Small intestine (tissue), 7 donors: Measurements from ENCODE around the gene LILRA1. TPM values are rescaled to one million over a fixed set of nuclear protein-coding genes. Genes with fewer than 3 reads are reported as not detected.
"Not testable (repeated sequence)": the region's sequence is repeated elsewhere in the genome, so short reads cannot be mapped to it uniquely, and the experiment has no call there.

Source experiments
- DNase-seq, 2 donors: peaks; one replicate each; pipeline versions ENCODE4 v3.0.0 to v3.0.0-alpha.2; 2013
- FAIRE-seq: peaks from 2 replicates; lab custom pipeline; 2012; peaks lifted over from hg19 to GRCh38; lab: Jason Lieb, UNC
- H3K27ac ChIP-seq, 3 donors: one replicate each; pipeline ENCODE4 v1.5.1; 2013; ENCODE audit warnings: low read length in 2 of 3, mild to moderate bottlenecking in 2 of 3, control low read depth in 1 of 3, inconsistent platforms in 1 of 3, low read depth in 1 of 3, moderate library complexity in 1 of 3
- H3K27me3 ChIP-seq, 3 donors: one replicate each; pipeline ENCODE4 v1.6.1; 2013; ENCODE audit warnings: low read length in 3 of 3, inconsistent platforms in 1 of 3; ENCODE audit not compliant: control insufficient read depth in 3 of 3, insufficient read depth in 3 of 3
- H3K36me3 ChIP-seq, 3 donors: one replicate each; pipeline ENCODE4 v1.6.1; 2013; ENCODE audit warnings: low read length in 3 of 3, inconsistent platforms in 1 of 3, low read depth in 1 of 3, mild to moderate bottlenecking in 1 of 3, moderate library complexity in 1 of 3; ENCODE audit not compliant: control insufficient read depth in 3 of 3, insufficient read depth in 2 of 3
- H3K4me1 ChIP-seq, 3 donors: one replicate each; pipeline ENCODE4 v1.6.1; 2013; ENCODE audit warnings: low read length in 2 of 3, inconsistent platforms in 1 of 3, low read depth in 1 of 3, mild to moderate bottlenecking in 1 of 3, moderate library complexity in 1 of 3; ENCODE audit not compliant: control insufficient read depth in 3 of 3, insufficient read depth in 2 of 3
- H3K4me3 ChIP-seq, 3 donors: one replicate each; pipeline ENCODE4 v1.5.1; 2013; ENCODE audit warnings: low read length in 3 of 3, control low read depth in 1 of 3, inconsistent platforms in 1 of 3, low read depth in 1 of 3, mild to moderate bottlenecking in 1 of 3, moderate library complexity in 1 of 3
- H3K9me3 ChIP-seq, 2 donors: one replicate each; pipeline ENCODE4 v1.6.1; 2013; ENCODE audit warnings: low read depth in 1 of 2, low read length in 1 of 2; ENCODE audit not compliant: control insufficient read depth in 2 of 2, insufficient read depth in 1 of 2
- WGBS, 3 donors: extraction: QIAGEN DNeasy Blood & Tissue Kit; methylation state at CpG; one replicate each; pipeline ENCODE4 v1.1.7; 2013; 5-methylcytosine and 5-hydroxymethylcytosine counted together
- polyA plus RNA-seq, 4 donors: library from polyadenylated mRNA; stranded (reverse) in 3 of 4; unstranded in 1 of 4; fragments of 200-250 nt in 3 of 4; fragments of 120-200 nt in 1 of 4; gene quantifications; one replicate each; pipeline versions ENCODE4 v1.2.1 to v1.2.3, GENCODE V29; 2013
- donor health status: healthy with polysubstance abuse.
- donor health status: control.
- donor health status: control.
- donor health status: Bipolar disorder and iron deficiency.
- donor health status: healthy.

The LILRA1 gene
- polyA plus RNA-seq, 4 donors: 0.22 to 0.61 (median 0.42) TPM

DNA sequence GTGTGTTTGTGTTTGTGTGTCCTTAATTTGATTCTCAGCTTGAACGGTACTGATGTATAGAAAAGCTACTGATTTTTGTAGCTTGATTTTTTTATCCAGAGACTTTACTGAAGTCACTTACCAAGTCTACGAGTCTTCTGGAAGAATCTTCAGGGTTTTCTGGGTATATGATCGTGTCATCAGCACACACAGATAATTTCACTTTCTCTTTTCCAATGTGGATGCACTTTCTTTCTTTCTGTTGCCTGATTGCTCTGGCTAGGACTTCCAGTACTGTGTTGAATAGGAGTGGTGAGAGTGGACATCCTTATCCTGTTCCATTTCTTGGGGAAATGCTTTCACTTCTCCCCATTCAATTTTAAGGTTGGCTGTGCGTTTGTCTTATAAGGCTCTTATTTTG, 29.0 kb downstream of the LILRA1 start:
- Histone ChIP-seq H3K36me3 (no peaks in the 10 kb centered on the region), H3K4me1 (no peaks in the 10 kb centered on the region), H3K27me3 (peaks cover 0 to 5% (median 0%) of the 10 kb centered on the region in 3 donors), H3K9me3 (peaks cover 0 to 2% of the 10 kb centered on the region in 2 donors), H3K4me3 (no peak overlapping the region), H3K27ac (no peak overlapping the region)
- DNase-seq (no peak), FAIRE-seq (no peak)
- 47 to 55% (median 49%) methylated on average over 4 of the region's 4 CpGs for WGBS, 3 donors

GRCh38 chr19:54624234-54624633, 30.8 kb downstream of the LILRA1 start:
- H3K36me3 ChIP-seq, FAIRE-seq, H3K9me3 ChIP-seq, H3K27ac ChIP-seq, H3K27me3 ChIP-seq, H3K4me1 ChIP-seq, H3K4me3 ChIP-seq, DNase-seq: not testable (repeated sequence)
- WGBS, 3 donors: 56 to 69% (median 63%) methylated on average over 7 to 10 of the region's 10 CpGs

- H3K4me1 ChIP-seq, DNase-seq, H3K36me3 ChIP-seq, H3K9me3 ChIP-seq, H3K4me3 ChIP-seq, H3K27me3 ChIP-seq, H3K27ac ChIP-seq, FAIRE-seq: not testable (repeated sequence)
- 60 to 83% (median 67%) methylated on average over 9 to 14 of the region's 15 CpGs for WGBS, 3 donors
These were observed 31.7 kb downstream of the LILRA1 start for GRCh38 chr19:54624934-54625730.

DNA sequence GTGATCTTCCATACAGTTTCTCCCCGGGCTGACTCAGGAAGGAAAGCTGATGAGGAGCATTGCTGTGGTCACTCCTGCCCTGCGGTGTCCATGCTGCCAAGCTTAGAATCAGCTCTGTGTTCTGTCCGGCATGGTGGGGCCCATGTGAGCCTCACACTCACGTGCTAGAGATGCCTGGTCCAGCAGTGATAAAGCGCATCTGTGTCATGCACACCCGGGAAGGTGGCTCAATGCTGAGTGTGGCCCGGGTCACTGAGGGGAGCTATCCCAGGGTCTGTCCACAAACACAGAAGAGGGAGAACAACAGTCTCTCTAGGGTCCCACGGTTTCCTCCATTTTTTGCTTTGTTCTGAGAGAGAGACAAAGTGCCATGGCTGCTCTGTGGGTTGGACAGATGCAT, 33.3 kb downstream of the LILRA1 start:
- FAIRE-seq: no peak
- no peak for DNase-seq
- Histone ChIP-seq H3K36me3 (no peaks in the 10 kb centered on the region), H3K27me3 (peaks cover 0 to 5% (median 0%) of the 10 kb centered on the region in 3 donors), H3K27ac (no peak overlapping the region), H3K4me1 (no peaks in the 10 kb centered on the region), H3K9me3 (no peaks in the 10 kb centered on the region), H3K4me3 (no peak overlapping the region)
- WGBS, 3 donors: 73 to 84% (median 82%) methylated on average over 8 of the region's 8 CpGs

GRCh38 chr19:54627912-54628311, 34.5 kb downstream of the LILRA1 start:
- not testable (repeated sequence) for H3K4me3 ChIP-seq, DNase-seq, H3K4me1 ChIP-seq, FAIRE-seq, H3K36me3 ChIP-seq, H3K9me3 ChIP-seq, H3K27me3 ChIP-seq, H3K27ac ChIP-seq
- 50 to 56% (median 51%) methylated on average over 4 of the region's 4 CpGs for WGBS, 3 donors

DNA sequence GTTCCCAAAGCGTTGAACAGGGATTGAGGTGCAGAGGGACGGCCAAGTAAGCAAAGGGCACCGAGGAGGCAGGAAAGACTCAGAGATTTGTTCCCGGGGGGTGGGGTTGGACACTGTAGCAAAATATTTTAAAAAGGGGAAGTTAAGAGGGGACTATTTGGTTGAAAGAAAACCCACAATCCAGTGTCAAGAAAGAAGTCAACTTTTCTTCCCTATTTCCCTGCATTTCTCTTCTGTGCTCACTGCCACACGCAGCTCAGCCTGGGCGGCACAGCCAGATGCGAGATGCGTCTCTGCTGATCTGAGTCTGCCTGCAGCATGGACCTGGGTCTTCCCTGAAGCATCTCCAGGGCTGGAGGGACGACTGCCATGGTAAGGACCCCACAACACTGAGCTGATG, 36.8 kb downstream of the LILRA1 start, which contains the start of gene LILRB1:
TSS of gene LILRB1 (plus strand) at position 223 of the 400 bp plus-strand sequence. CDS start 590 bp downstream, outside the sequence.
- not testable (repeated sequence) for FAIRE-seq, H3K4me1 ChIP-seq, H3K36me3 ChIP-seq, DNase-seq, H3K4me3 ChIP-seq, H3K9me3 ChIP-seq, H3K27ac ChIP-seq, H3K27me3 ChIP-seq
- 50 to 66% (median 62%) methylated on average over 9 of the region's 9 CpGs for WGBS, 3 donors

GRCh38 chr19:54630782-54631181, 37.4 kb downstream of the LILRA1 start:
- no peak overlapping the region for H3K27ac ChIP-seq
- no peak for DNase-seq
- no peaks in the 10 kb centered on the region for H3K36me3 ChIP-seq
- no peaks in the 10 kb centered on the region for H3K4me1 ChIP-seq
- H3K4me3 ChIP-seq: no peak overlapping the region
- FAIRE-seq: no peak
- 50 to 60% (median 55%) methylated on average over 6 of the region's 6 CpGs for WGBS, 3 donors
- no peaks in the 10 kb centered on the region for H3K9me3 ChIP-seq
- peaks cover 0 to 5% (median 0%) of the 10 kb centered on the region in 3 donors for H3K27me3 ChIP-seq

DNA sequence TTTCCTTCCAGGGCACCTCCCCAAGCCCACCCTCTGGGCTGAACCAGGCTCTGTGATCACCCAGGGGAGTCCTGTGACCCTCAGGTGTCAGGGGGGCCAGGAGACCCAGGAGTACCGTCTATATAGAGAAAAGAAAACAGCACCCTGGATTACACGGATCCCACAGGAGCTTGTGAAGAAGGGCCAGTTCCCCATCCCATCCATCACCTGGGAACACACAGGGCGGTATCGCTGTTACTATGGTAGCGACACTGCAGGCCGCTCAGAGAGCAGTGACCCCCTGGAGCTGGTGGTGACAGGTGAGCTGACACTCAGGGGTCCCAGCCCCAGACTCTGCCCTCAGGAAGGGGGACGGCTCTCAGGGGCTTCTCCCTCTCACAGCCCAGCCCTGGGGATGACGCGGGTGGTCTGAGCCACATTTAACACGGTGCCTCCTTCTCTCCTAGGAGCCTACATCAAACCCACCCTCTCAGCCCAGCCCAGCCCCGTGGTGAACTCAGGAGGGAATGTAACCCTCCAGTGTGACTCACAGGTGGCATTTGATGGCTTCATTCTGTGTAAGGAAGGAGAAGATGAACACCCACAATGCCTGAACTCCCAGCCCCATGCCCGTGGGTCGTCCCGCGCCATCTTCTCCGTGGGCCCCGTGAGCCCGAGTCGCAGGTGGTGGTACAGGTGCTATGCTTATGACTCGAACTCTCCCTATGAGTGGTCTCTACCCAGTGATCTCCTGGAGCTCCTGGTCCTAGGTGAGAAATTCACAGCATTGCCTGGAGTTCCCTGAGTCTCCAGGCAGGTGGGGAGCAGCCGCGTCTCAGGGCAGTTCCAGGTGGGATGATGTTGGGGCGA, 38.3 kb downstream of the LILRA1 start:
- not testable (repeated sequence) for H3K4me1 ChIP-seq, H3K27me3 ChIP-seq, H3K27ac ChIP-seq, H3K4me3 ChIP-seq, H3K9me3 ChIP-seq, DNase-seq, H3K36me3 ChIP-seq, FAIRE-seq
- 75 to 79% (median 75%) methylated on average over 23 of the region's 23 CpGs for WGBS, 3 donors
